ENCODE results near the gene ZDHHC11B.

GRCh38 chr5:675871-676698 is 108.4 kb downstream of the ZDHHC11B start:
- no peak for TF ChIP-seq POLR2A (IDR thresholded peaks at IDR 0.05)
- TF ChIP-seq, protein P1, sequence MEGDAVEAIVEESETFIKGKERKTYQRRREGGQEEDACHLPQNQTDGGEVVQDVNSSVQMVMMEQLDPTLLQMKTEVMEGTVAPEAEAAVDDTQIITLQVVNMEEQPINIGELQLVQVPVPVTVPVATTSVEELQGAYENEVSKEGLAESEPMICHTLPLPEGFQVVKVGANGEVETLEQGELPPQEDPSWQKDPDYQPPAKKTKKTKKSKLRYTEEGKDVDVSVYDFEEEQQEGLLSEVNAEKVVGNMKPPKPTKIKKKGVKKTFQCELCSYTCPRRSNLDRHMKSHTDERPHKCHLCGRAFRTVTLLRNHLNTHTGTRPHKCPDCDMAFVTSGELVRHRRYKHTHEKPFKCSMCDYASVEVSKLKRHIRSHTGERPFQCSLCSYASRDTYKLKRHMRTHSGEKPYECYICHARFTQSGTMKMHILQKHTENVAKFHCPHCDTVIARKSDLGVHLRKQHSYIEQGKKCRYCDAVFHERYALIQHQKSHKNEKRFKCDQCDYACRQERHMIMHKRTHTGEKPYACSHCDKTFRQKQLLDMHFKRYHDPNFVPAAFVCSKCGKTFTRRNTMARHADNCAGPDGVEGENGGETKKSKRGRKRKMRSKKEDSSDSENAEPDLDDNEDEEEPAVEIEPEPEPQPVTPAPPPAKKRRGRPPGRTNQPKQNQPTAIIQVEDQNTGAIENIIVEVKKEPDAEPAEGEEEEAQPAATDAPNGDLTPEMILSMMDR (IDR thresholded peaks at IDR 0.05) = no peak

Measured in right lobe of liver (tissue), 4 donors.